GM20000 (cell line): ENCODE measurements around the gene TSGA10IP.

Source experiments
- DNase-seq: peaks from one replicate; pipeline ENCODE4 v3.0.0; 2012; ENCODE audit warnings: low spot score
- TF ChIP-seq, protein P1 (sequence below): IDR thresholded peaks from 2 replicates; pipeline ENCODE4 v1.5.1; 2012; ENCODE audit warnings: mild to moderate bottlenecking, control low read depth; ENCODE audit errors: extremely low read depth, missing control alignments

The TSGA10IP gene

GRCh38 chr11:66004186-66004585, 58.9 kb downstream of the TSGA10IP start:
- no peak for DNase-seq
- TF ChIP-seq, protein P1, sequence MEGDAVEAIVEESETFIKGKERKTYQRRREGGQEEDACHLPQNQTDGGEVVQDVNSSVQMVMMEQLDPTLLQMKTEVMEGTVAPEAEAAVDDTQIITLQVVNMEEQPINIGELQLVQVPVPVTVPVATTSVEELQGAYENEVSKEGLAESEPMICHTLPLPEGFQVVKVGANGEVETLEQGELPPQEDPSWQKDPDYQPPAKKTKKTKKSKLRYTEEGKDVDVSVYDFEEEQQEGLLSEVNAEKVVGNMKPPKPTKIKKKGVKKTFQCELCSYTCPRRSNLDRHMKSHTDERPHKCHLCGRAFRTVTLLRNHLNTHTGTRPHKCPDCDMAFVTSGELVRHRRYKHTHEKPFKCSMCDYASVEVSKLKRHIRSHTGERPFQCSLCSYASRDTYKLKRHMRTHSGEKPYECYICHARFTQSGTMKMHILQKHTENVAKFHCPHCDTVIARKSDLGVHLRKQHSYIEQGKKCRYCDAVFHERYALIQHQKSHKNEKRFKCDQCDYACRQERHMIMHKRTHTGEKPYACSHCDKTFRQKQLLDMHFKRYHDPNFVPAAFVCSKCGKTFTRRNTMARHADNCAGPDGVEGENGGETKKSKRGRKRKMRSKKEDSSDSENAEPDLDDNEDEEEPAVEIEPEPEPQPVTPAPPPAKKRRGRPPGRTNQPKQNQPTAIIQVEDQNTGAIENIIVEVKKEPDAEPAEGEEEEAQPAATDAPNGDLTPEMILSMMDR, result no peak

GRCh38 chr11:66006134-66006890, 61.0 kb downstream of the TSGA10IP start:
- DNase-seq, result no peak
- TF ChIP-seq, protein P1, result no peak

DNA sequence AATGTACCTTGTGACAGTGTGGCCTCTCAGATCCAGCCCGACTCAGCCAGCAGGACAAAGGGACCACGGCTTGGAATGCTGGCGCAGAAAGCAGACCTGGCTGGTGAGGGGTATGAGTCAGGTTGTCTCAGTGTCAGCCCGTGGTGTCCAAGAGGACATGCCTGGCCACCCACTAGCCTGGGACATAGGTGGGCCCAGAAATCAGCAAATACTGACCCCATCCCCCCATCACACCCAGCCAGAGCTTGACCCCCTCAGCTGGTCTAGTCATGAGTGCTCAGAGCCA, 61.6 kb downstream of the TSGA10IP start:
- DNase-seq, result no peak

GRCh38 chr11:66007201-66007634, 61.9 kb downstream of the TSGA10IP start:
- TF ChIP-seq, protein P1, result no peak
- peak; percentile 11 for DNase-seq

More for the DNA sequence above, 61.6 kb downstream of the TSGA10IP start:
- TF ChIP-seq, protein P1, result no peak

GRCh38 chr11:66008095-66008467, 62.8 kb downstream of the TSGA10IP start:
- no peak for DNase-seq
- TF ChIP-seq, protein P1, result no peak

DNA sequence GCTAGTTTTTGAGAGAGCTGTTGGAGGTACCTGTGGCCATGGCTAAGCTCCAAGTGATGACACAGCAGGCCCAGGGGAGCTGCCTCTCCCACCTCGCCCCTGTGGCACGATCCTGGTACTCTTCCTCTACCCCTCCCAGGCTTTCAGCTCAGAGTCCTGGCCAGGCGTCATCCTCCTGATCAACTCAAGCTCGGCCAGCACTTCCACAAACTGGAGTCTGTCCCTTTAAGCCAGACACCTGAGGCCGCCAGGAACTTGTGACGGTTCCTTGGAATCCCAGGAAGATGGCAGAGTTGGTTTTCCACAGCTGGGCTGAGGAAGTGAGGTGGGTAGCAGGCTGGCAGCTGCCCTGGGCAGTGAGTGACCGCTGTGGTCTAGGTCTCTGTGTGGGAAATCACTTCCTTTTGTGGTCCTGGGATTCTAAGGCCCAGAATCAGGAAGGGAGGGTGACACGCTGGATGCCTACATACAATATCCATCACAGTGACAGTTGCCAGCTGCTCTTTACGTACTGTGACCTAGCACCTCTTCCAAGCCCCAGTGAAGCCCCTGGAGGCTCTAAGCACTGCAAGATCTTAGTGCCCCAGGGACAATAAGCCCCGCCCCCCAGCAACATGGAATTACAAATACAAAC, 63.3 kb downstream of the TSGA10IP start:
- TF ChIP-seq, protein P1, result no peak
- peak; percentile 16 for DNase-seq
